AG10803 (cell line): ENCODE measurements around the gene EP400.
A peak's percentile ranks its signal among the peaks of the same experiment; 100 is the strongest.
"Not testable (repeated sequence)": the region's sequence is repeated elsewhere in the genome, so short reads cannot be mapped to it uniquely, and the experiment has no call there.

ENCODE experiments used
- DNase-seq: peaks from one replicate; pipeline ENCODE4 v3.0.0; 2010; ENCODE audit warnings: low read depth
- H3K4me3 ChIP-seq: 2 replicates; pipeline ENCODE4 v1.5.1; 2011; ENCODE audit warnings: mild to moderate bottlenecking, low read length, control low read depth
- TF ChIP-seq, protein P1 (sequence below): conservative IDR thresholded peaks from 2 replicates; pipeline ENCODE4 v1.5.1; 2011; ENCODE audit warnings: mild to moderate bottlenecking, low read length, control low read depth, inconsistent platforms

Gene EP400

DNA sequence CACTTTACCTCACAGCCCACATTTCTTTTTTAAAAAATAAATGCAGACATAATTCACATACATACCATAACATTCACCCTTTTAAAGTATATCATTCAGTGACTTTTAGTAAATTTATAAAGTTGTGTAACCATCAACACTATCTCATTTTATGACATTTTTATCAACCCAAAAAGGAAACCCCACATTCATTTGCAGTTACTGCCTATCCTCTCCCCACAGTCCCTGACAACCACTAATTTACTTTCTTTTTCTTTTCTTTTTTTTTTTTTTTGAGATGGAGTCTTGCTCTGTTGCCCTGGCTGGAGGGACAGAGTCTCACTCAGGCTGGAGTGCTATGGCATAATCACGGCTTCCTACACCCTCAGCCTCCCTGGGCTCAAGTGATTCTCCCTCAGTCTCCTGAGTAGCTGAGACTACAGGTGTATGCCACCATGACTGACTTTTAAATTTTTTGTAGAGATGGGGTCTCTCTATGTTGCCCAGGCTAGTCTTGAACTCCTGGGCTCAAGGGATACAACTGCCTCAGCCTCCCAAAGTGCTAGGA, 1.5 kb upstream of the EP400 start:
- DNase-seq = no peak
- TF ChIP-seq, protein P1, sequence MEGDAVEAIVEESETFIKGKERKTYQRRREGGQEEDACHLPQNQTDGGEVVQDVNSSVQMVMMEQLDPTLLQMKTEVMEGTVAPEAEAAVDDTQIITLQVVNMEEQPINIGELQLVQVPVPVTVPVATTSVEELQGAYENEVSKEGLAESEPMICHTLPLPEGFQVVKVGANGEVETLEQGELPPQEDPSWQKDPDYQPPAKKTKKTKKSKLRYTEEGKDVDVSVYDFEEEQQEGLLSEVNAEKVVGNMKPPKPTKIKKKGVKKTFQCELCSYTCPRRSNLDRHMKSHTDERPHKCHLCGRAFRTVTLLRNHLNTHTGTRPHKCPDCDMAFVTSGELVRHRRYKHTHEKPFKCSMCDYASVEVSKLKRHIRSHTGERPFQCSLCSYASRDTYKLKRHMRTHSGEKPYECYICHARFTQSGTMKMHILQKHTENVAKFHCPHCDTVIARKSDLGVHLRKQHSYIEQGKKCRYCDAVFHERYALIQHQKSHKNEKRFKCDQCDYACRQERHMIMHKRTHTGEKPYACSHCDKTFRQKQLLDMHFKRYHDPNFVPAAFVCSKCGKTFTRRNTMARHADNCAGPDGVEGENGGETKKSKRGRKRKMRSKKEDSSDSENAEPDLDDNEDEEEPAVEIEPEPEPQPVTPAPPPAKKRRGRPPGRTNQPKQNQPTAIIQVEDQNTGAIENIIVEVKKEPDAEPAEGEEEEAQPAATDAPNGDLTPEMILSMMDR = no peak
- no peak overlapping the region for H3K4me3 ChIP-seq

DNA sequence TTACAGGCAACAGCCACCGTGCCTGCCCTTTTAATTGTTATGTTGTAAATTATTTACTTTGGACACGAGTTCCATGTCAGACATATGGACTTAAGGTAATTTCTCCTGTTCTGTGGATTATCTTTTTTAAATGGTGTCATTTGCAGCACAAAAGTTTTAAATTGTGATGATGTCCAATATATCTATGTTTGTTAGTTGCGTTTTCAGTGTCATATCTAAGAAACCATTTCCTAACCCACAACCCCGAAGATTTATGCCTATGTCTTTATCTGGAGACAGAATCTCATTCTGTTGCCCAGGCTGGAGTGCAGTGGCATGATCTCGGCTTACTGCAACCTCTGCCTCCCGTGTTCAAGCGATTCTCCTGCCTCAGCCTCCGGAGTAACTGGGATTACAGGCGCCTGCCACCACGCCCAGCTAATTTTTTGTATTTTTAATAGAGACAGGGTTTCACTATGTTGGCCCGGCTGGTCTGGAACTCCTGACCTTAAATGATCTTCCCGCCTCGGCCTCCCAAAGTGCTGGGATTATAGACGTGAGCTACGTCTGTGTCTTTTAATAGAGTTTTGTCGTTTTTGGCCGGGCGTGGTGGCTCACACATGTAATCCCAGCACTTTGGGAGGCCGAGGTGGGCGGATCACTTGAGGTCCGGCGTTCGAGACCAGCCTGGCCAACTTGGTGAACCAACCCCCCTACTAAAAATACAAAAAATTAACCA, 870 bp upstream of the EP400 start:
- H3K4me3 ChIP-seq = peak overlapping the region; percentile 60
- not testable (repeated sequence) for DNase-seq

DNA sequence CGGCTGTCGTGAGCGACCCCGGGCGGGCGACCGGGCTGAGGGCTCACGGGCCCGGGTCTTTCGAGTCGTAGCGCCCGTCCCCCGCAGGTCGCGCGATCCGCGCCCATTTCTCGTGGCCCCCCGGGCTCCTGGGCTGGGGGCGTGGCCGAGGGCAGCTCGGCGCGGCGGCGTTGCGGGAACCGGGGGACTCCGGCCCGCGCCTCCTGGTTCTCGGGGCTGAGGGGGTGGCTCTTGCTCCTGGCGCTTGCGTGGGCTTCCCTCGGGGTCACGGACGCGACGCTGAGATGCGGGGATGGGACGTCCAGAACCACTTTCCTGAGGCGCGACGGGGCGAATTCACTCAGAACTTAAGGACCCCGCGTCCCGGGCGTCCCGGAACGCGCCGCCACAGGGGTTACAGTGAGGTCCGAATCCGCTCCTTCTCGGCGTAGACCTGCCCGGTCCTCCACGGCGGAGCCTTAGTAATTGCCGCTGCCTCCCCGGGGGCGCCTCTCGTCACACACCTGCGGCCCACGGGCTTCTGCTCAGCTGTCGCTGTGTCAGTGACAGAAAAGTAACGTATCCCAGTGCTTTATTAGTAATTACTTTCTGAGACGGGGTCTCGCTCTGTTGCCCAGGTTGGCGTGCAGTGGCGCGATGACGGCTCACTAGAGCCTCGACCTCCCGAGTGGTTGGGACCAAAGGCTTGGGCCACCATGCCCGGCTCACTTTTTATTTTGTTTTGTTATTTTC, 606 bp downstream of the EP400 start:
- TF ChIP-seq, protein P1 = no peak
- H3K4me3 ChIP-seq = peak overlapping the region; percentile 80
- no peak for DNase-seq

DNA sequence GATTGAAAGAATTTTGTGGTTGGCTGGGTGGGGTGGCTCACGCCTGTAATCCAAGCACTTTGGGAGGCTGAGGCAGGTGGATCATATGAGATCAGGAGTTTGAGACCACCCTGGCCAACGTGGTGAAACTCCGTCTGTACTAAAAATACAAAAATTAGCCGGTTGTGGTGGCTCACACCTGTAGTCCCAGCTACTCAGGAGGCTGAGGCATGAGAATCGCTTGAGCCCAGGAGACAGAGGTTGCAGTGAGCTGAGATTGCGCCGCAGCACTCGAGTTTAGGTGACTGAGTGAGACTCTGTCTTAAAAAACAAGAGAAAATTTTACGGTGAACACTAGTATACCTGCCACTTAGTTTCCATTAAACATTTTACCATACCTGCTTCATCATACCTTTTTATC, 4.1 kb downstream of the EP400 start:
- DNase-seq, H3K4me3 ChIP-seq: not testable (repeated sequence)

DNA sequence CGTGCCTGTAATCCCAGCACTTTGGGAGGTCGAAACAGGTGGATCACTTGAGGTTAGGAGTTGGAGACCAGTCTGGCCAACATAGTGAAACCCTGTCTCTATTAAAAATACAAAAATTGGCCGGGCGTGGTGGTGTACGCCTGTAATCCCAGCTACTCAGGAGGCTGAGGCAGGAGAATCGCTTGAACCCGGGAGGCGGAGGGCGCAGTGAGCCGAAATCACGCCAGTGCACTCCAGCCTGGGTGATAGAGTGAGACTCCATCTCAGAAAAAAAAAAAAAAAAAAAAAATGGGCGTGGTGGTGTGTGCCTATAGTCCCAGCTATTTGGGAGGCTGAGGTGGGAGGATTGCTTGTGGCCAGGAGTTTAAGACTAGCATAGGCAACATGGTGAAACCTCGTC, 4.7 kb downstream of the EP400 start:
- H3K4me3 ChIP-seq, DNase-seq: not testable (repeated sequence)

DNA sequence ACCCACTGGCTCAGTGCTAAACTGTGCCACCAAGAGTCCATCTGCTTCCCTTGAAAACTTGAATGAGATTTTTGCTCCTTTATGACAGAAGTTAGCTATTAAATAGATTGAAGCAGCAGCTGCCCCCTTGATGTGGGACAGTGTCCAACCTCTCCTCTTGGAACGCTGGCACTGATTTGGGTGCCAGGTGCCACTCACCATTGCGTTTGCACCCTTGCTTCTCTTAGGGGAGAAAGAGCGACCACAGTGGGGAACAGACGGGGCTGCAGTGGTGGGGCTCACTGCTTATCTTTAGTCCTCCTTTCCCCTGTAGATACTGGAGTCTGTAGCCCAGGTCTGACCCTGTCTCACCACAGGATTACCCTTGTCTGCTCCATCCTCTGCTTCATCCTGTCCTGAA, 9.4 kb downstream of the EP400 start:
- no peak overlapping the region for H3K4me3 ChIP-seq
- DNase-seq = no peak
- TF ChIP-seq, protein P1 = no peak

DNA sequence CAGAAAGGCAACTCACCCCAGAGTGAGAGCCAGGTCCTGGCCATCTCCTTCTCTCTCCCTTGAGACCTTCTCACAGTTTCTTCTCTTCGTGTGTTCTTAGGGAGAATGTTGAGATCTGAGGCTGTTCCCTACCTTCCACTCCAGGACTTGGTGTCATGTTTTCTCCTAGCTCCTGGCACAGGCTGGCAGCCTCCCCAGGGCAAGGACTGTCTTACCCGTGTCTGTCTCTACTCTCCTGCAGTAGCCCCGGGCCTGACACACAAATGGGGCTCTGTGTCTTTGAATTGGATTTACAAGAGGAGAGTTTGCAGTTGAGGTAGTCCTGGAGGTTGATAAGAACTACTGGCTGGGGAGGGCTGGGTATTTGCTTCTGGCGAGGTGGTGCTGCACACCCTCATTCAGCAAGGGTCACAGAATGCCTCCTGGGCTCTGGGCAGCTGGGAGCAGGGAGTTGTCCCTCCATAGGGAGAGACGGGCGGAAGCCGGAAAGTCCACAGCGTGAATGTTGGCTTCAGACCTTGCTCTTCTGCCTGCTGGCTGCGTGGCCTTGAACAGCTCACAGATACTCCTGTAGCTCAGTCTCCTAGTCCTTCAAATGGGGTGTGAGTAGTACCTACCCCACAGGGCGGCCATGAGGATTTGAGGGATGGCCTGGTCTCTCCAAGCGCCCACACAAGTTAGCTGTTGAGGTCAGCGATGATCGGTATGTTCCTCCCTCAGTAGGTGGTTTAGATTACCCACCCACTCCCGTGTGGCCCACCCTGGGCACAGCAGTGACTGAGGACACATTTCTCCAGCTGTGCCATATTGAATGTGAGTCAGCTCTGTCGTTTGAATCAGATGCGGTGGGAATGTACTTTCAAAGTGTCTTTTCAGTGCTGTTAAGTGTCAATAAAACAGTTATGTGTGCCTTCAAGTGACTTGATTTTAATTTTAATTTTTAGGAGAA, 10.2 kb downstream of the EP400 start:
- DNase-seq = no peak
- no peak overlapping the region for H3K4me3 ChIP-seq
- TF ChIP-seq, protein P1 = no peak

DNA sequence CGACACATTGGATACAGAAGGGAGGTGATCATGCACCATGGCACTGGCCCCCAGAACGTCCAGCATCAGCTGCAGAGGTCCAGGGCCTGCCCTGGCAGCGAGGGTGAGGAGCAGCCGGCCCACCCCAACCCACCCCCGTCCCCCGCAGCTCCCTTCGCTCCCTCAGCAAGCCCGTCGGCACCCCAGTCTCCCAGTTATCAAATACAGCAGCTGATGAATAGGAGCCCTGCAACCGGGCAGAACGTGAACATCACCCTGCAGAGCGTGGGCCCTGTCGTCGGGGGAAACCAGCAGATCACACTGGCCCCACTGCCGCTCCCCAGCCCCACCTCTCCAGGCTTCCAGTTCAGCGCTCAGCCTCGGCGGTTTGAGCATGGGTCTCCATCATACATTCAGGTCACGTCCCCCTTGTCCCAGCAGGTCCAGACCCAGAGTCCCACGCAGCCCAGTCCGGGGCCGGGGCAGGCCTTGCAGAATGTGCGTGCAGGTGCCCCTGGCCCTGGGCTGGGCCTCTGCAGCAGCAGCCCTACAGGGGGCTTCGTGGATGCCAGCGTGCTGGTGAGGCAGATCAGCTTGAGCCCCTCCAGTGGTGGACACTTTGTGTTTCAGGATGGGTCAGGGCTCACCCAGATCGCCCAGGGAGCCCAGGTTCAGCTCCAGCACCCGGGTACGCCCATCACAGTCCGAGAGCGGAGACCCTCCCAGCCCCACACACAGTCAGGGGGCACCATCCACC, 11.0 kb downstream of the EP400 start:
- H3K4me3 ChIP-seq, DNase-seq: not testable (repeated sequence)

DNA sequence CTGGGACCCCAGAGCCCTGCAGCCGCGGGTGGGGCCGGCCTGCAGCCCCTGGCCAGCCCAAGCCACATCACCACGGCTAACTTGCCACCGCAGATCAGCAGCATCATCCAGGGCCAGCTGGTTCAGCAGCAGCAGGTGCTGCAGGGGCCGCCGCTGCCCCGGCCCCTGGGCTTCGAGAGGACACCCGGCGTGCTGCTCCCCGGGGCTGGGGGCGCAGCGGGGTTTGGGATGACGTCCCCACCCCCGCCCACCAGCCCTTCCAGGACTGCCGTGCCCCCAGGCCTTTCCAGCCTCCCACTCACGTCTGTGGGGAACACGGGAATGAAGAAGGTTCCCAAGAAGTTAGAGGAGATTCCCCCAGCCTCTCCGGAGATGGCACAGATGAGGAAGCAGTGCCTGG, 11.6 kb downstream of the EP400 start:
- not testable (repeated sequence) for H3K4me3 ChIP-seq

More for the DNA sequence above, 11.6 kb downstream of the EP400 start:
- DNase-seq = not testable (repeated sequence)
